ENCODE results near the gene STK32A. TPM values are rescaled to one million over a fixed set of nuclear protein-coding genes. Genes with fewer than 3 reads are reported as not detected.

The STK32A gene
- total and polyA plus RNA-seq, 9 of the 15 experiments (the other 6 are each of a cell fraction or from before 2014, with no cell fraction given) = not detected

- WGBS (ENCODE audit: insufficient coverage, low coverage, missing lambda C conversion rate) = 0% methylated on average over 1 of the region's 1 CpG
- intact Hi-C loops (cut with micrococcal nuclease) = no loop called here
- Histone ChIP-seq H3K4me1 (replicated peaks in 1 of 2; ENCODE audit: control insufficient read depth in 2 of 2, insufficient read depth in 2 of 2, low read length in 2 of 2) (no peaks in the 10 kb centered on the region), H3K27ac (ENCODE audit: extremely low read depth, low read depth, low read length) (no peak overlapping the region), H3K9ac (ENCODE audit: insufficient read depth in 1 of 2, low read depth in 2 of 2, low read length in 2 of 2) (no peak overlapping the region), H3K4me2 (ENCODE audit: insufficient read depth, low read length) (no peak overlapping the region), H3K36me3 (ENCODE audit: control insufficient read depth, insufficient read depth, low read length) (no peaks in the 10 kb centered on the region), H4K20me1 (replicated peaks; ENCODE audit: control insufficient read depth, insufficient read depth, low read length) (no peaks in the 10 kb centered on the region), H3K9me1 (ENCODE audit: control insufficient read depth, insufficient read depth, low read length) (no peaks in the 10 kb centered on the region), H2AFZ (ENCODE audit: low read depth, low read length) (no peak overlapping the region), H3K9me3 (replicated peaks; ENCODE audit: control insufficient read depth, insufficient read depth, low read depth, low read length) (no peaks in the 10 kb centered on the region), H3K79me2 (ENCODE audit: control insufficient read depth, insufficient read depth, low read length) (no peaks in the 10 kb centered on the region), H3K27me3 (ENCODE audit: control insufficient read depth in 2 of 2, insufficient read depth in 2 of 2, low read length in 2 of 2) (no peaks in the 10 kb centered on the region), H3K4me3 (no peak overlapping the region)
- TF ChIP-seq MCM5 (IDR thresholded peaks at IDR 0.05; ENCODE audit: low read depth) (no peak), THRA (IDR thresholded peaks at IDR 0.05) (no peak), ZFP30 (CRISPR knock-in tag; IDR thresholded peaks at IDR 0.05; ENCODE audit: borderline replicate concordance) (no peak), HDGF (IDR thresholded peaks at IDR 0.05) (no peak), ATF4 (CRISPR knock-in tag; IDR thresholded peaks at IDR 0.05) (no peak), ETS2 (tag; IDR thresholded peaks at IDR 0.05; ENCODE audit: borderline replicate concordance, poor library complexity, severe bottlenecking) (no peak), MED1 (CRISPR knock-in tag; IDR thresholded peaks at IDR 0.05; ENCODE audit: borderline replicate concordance) (no peak), ARHGAP35 (IDR thresholded peaks at IDR 0.05; ENCODE audit: partially characterized antibody) (no peak), LARP7 (IDR thresholded peaks at IDR 0.05) (no peak), GABPB2 (CRISPR knock-in tag; conservative IDR thresholded peaks at IDR 0.05) (no peak), CREB1 (IDR thresholded peaks at IDR 0.05) (no peak), CREB1 (CRISPR knock-in tag; IDR thresholded peaks at IDR 0.05) (no peak), ZEB2 (IDR thresholded peaks at IDR 0.05) (no peak)
- TF ChIP-seq, protein P1, sequence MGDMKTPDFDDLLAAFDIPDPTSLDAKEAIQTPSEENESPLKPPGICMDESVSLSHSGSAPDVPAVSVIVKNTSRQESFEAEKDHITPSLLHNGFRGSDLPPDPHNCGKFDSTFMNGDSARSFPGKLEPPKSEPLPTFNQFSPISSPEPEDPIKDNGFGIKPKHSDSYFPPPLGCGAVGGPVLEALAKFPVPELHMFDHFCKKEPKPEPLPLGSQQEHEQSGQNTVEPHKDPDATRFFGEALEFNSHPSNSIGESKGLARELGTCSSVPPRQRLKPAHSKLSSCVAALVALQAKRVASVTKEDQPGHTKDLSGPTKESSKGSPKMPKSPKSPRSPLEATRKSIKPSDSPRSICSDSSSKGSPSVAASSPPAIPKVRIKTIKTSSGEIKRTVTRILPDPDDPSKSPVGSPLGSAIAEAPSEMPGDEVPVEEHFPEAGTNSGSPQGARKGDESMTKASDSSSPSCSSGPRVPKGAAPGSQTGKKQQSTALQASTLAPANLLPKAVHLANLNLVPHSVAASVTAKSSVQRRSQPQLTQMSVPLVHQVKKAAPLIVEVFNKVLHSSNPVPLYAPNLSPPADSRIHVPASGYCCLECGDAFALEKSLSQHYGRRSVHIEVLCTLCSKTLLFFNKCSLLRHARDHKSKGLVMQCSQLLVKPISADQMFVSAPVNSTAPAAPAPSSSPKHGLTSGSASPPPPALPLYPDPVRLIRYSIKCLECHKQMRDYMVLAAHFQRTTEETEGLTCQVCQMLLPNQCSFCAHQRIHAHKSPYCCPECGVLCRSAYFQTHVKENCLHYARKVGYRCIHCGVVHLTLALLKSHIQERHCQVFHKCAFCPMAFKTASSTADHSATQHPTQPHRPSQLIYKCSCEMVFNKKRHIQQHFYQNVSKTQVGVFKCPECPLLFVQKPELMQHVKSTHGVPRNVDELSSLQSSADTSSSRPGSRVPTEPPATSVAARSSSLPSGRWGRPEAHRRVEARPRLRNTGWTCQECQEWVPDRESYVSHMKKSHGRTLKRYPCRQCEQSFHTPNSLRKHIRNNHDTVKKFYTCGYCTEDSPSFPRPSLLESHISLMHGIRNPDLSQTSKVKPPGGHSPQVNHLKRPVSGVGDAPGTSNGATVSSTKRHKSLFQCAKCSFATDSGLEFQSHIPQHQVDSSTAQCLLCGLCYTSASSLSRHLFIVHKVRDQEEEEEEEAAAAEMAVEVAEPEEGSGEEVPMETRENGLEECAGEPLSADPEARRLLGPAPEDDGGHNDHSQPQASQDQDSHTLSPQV (IDR thresholded peaks at IDR 0.05) = no peak
- no TSS peak for BruUV-seq (replicated peaks)
- in situ Hi-C loops (cut with MboI) = no loop called here
- no peak for DNase-seq (ENCODE audit: extremely low read depth in 1 of 4, low spot score in 3 of 4)
- ATAC-seq = no peak
- ChIA-PET CTCF (ENCODE audit: low intra/inter-chr PET ratio) (no interaction called here), POLR2A (no interaction called here)
- FAIRE-seq = no peak
These were observed 137.4 kb downstream of the STK32A start for GRCh38 chr5:147372191-147372590.
